LNCaP clone FGC (cell line): ENCODE measurements around the gene SPTLC2.
"Not testable (repeated sequence)": the region's sequence is repeated elsewhere in the genome, so short reads cannot be mapped to it uniquely, and the experiment has no call there.

Experiments
- DNase-seq: peaks from one replicate; pipeline ENCODE4 v3.0.0-alpha.2; 2011; ENCODE audit warnings: low read depth
- H3K4me3 ChIP-seq: 2 replicates; pipeline ENCODE4 v1.5.1; 2011; ENCODE audit warnings: mild to moderate bottlenecking, low read depth, low read length, control low read depth
- TF ChIP-seq, protein P1 (sequence below): IDR thresholded peaks from 2 replicates; pipeline ENCODE4 v1.5.1; 2012; ENCODE audit warnings: mild to moderate bottlenecking; ENCODE audit not compliant: control insufficient read depth, insufficient read depth; ENCODE audit errors: extremely low read depth

Gene SPTLC2

GRCh38 chr14:77554816-77555599 lies 61.4 kb downstream of the SPTLC2 start:
- TF ChIP-seq, protein P1, sequence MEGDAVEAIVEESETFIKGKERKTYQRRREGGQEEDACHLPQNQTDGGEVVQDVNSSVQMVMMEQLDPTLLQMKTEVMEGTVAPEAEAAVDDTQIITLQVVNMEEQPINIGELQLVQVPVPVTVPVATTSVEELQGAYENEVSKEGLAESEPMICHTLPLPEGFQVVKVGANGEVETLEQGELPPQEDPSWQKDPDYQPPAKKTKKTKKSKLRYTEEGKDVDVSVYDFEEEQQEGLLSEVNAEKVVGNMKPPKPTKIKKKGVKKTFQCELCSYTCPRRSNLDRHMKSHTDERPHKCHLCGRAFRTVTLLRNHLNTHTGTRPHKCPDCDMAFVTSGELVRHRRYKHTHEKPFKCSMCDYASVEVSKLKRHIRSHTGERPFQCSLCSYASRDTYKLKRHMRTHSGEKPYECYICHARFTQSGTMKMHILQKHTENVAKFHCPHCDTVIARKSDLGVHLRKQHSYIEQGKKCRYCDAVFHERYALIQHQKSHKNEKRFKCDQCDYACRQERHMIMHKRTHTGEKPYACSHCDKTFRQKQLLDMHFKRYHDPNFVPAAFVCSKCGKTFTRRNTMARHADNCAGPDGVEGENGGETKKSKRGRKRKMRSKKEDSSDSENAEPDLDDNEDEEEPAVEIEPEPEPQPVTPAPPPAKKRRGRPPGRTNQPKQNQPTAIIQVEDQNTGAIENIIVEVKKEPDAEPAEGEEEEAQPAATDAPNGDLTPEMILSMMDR: no peak
- DNase-seq: no peak
- no peak overlapping the region for H3K4me3 ChIP-seq

- H3K4me3 ChIP-seq: no peak overlapping the region
- DNase-seq: no peak
- TF ChIP-seq, protein P1: no peak
Observed at GRCh38 chr14:77554207-77554606, 62.2 kb downstream of the SPTLC2 start.

DNA sequence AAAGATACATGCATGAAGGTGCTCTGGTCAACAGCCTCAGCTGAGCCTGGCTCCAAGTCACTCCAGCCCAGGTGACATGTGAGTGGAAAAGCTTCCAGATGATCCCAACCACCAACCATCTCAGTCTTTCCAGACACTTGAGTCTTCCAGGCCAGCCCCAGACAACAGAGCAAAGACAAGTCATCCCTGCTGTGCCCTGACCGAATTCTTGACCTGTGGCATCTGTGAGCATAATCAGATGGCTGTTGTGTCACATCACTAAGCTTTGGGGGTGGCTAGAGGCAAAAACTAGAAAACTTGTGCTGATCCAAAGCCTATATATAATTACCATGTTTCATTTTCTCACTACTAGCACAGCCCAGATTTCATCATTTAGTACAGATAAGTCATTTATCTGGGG lies 67.0 kb downstream of the SPTLC2 start:
- TF ChIP-seq, protein P1: no peak
- no peak for DNase-seq
- no peak overlapping the region for H3K4me3 ChIP-seq

- no peak overlapping the region for H3K4me3 ChIP-seq
- TF ChIP-seq, protein P1: no peak
- DNase-seq: no peak
Observed at GRCh38 chr14:77547512-77548180, 68.8 kb downstream of the SPTLC2 start.

DNA sequence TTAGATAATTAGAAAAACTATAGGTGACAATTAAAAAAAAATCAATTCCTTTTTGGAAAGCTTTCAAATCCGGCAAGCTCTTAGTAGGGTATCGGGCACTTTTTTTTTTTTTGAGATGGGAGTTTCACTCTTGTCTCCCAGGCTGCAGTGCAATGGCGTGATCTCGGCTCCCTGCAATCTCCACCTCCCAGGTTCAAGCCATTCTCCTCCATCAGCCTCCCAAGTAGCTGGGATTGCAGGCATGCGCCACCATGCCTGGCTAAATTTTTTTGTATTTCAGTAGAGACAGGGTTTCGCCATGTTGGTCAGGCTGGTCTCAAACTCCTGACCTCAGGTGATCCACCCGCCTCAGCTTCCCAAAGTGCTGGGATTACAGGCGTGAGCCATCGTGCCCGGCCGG lies 71.3 kb downstream of the SPTLC2 start:
- not testable (repeated sequence) for H3K4me3 ChIP-seq, DNase-seq

DNA sequence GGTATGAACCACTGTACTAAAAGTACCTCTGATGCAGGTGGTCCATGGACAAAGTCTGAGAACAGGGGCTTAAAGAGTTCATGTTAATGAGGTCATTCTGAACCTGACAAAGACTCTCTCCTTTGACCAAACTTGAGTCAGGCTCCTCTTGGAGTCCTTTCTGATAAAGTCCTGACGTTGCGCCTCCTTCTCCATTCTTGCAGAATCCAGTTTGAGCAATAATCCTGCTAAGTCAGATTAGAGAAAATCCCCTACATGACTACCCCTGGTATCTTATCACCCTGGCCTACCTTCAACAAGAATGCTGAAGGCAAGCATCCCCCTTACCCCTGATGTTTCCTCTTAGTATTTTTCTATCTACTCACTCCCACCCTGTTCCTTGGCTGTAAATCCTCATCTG lies 71.9 kb downstream of the SPTLC2 start:
- no peak for DNase-seq
- TF ChIP-seq, protein P1: no peak
- H3K4me3 ChIP-seq: no peak overlapping the region

- H3K4me3 ChIP-seq: no peak overlapping the region
- TF ChIP-seq, protein P1: no peak
- no peak for DNase-seq
Observed at GRCh38 chr14:77543637-77544334, 72.7 kb downstream of the SPTLC2 start.
